AG04449 (cell line): Measurements from ENCODE around the gene COG5.

ENCODE experiments used
- CTCF ChIA-PET: fragments of 350-600 bp; formaldehyde crosslinking; extraction: SDS; loops from one replicate; lab custom pipeline; 2021; ENCODE audit warnings: antibody characterized with exemption; lab: Yijun Ruan, JAX
- POLR2A ChIA-PET: fragments of 400-600, 350-600 bp; formaldehyde crosslinking; extraction: SDS; loops from one replicate; lab custom pipeline; 2020; ENCODE audit warnings: antibody characterized with exemption, inconsistent platforms; lab: Yijun Ruan, JAX
- DNase-seq: peaks from one replicate; pipeline ENCODE4 v3.0.0-alpha.2; 2010; ENCODE audit warnings: low read depth, low spot score
- H3K4me3 ChIP-seq: 2 replicates; pipeline ENCODE4 v1.5.1; 2011; ENCODE audit warnings: low read depth, mild to moderate bottlenecking, control low read depth, low read length
- TF ChIP-seq, protein P1 (sequence below): IDR thresholded peaks from one replicate; pipeline ENCODE4 v1.5.1; 2011; ENCODE audit warnings: mild to moderate bottlenecking, moderate library complexity, low read length, control low read depth, inconsistent platforms; ENCODE audit not compliant: insufficient read depth; ENCODE audit errors: missing control alignments

COG5 gene

DNA sequence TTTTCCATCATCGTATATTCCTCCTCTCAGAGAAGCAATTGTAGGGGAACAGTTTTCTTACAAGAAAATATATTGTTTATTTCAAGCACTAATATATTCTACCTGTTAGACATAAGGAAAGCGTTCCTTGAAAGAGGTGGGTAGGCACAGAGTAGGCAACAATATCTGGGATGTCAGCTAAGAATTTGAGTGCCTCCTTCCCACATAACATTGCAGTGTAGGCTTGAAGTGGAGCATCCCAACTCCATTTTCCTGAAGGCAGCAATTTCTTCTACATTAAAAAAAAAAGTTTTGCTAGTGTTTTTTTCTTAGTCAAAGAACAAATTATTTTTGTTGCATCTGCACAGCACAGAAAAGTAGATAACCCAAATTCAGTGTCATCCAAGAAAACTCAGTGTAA is 37.1 kb upstream of the COG5 start:
- ChIA-PET POLR2A (no interaction called here), CTCF (interaction anchor here (0.6 to 1.5 kb wide), 2 partner anchors 125 to 309 kb away, joined by 3 to 4 read pairs; no protein-coding TSS in a partner anchor)
- H3K4me3 ChIP-seq: no peak overlapping the region
- DNase-seq: no peak
- TF ChIP-seq, protein P1, sequence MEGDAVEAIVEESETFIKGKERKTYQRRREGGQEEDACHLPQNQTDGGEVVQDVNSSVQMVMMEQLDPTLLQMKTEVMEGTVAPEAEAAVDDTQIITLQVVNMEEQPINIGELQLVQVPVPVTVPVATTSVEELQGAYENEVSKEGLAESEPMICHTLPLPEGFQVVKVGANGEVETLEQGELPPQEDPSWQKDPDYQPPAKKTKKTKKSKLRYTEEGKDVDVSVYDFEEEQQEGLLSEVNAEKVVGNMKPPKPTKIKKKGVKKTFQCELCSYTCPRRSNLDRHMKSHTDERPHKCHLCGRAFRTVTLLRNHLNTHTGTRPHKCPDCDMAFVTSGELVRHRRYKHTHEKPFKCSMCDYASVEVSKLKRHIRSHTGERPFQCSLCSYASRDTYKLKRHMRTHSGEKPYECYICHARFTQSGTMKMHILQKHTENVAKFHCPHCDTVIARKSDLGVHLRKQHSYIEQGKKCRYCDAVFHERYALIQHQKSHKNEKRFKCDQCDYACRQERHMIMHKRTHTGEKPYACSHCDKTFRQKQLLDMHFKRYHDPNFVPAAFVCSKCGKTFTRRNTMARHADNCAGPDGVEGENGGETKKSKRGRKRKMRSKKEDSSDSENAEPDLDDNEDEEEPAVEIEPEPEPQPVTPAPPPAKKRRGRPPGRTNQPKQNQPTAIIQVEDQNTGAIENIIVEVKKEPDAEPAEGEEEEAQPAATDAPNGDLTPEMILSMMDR: no peak

DNA sequence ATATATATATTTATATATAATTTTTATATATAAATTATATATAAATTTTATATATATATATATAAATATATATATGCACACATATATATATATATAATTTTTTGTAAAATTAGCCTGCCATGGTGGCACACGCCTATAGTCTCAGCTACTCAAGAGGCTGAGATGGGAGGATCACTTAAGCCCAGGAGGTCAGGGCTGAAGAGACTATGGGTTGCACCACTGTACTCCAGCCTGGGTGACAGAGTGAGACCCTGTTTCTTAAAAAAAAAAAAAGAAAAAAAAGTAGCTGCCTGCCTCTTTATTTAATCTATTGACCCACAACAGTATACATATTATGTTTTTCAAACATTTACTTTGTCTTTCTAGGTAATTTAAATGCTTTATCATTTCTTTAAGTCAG is 35.5 kb upstream of the COG5 start:
- TF ChIP-seq, protein P1: no peak
- DNase-seq: no peak
- CTCF ChIA-PET: no interaction called here

DNA sequence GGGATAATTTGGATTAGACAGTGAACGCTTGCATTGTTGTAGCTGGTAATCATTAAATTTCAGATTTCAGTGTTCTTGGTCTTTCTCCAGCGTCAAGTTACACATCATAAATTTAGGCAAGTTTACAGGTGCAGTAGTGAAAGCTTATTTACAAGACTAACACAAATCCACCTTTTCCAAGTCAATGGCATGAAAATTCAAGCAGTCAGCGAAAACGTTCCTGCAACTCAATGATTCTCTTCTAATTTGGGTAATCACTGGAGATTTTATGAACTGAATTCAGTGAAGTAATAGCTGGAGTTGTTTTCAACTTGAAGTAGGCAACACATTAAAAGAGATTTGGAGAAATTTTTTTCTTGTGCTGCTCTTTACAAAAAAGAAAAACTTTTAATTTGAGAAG is 34.2 kb upstream of the COG5 start:
- no peak overlapping the region for H3K4me3 ChIP-seq
- DNase-seq: no peak
- ChIA-PET CTCF (interaction anchor here (0.7 to 1.8 kb wide), 2 partner anchors 8 to 18 kb away, joined by 3 to 5 read pairs; partner anchors contain the start of gene BCAP29), POLR2A (no interaction called here)
- TF ChIP-seq, protein P1: no peak

More for the DNA sequence above, 35.5 kb upstream of the COG5 start:
- POLR2A ChIA-PET: no interaction called here
- no peak overlapping the region for H3K4me3 ChIP-seq

DNA sequence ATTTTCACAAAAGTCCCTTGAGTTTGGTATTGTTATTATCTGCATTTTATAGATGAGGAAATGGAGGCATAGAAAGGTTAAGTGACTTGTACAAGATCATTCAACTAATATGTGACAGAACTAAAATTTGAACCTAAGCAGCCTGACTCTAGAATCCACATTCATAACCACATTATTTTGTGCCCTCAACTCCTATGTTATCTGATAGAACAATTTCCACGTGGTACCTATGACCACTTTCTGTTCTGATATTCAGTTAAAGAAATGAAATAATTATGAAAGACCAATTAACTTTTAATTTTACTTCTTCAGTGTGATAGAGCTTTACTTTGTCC is 33.8 kb upstream of the COG5 start:
- DNase-seq: no peak
- CTCF ChIA-PET: interaction anchor here (0.7 to 1.8 kb wide), 2 partner anchors 8 to 17 kb away, joined by 3 to 5 read pairs; partner anchors contain the start of gene BCAP29
- H3K4me3 ChIP-seq: no peak overlapping the region
- TF ChIP-seq, protein P1: no peak
- POLR2A ChIA-PET: no interaction called here

DNA sequence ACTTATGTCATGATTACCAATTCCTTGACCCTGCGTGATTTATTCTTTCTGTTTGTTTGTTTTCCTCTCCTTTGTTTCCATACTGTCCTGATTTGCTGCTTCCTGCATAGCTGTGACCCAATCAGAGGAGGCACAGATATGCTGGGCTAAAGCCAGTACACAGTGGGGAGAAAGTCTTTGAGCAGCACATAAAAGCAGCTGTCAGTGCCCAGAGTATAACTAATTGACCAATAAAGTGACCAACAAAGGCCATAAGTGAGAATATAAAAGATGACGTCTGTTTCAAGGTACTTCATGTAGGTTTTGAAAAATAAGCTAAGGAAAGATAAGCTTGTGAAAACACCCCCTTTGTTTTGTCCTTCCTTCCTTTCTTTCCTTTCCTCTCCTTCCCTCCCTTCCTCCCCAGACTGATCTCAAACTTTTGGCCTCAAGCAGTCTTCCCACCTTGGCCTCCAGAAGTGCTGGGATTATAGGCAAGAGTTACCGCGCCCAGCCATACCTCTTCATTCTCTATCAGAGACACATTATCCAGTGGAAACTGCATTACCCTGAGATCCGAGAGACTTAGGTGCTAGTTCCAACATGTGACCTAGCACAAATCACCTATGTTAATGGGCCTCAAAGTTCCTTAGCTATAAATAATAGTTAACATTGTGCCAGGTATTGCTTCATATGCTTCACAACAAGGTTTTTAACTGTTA is 33.3 kb upstream of the COG5 start:
- no peak for DNase-seq
- TF ChIP-seq, protein P1: no peak
- no peak overlapping the region for H3K4me3 ChIP-seq
- ChIA-PET CTCF (interaction anchor here (1.8 kb wide), 1 partner anchor 9 kb away, joined by 5 read pairs; no protein-coding TSS in a partner anchor), POLR2A (no interaction called here)

DNA sequence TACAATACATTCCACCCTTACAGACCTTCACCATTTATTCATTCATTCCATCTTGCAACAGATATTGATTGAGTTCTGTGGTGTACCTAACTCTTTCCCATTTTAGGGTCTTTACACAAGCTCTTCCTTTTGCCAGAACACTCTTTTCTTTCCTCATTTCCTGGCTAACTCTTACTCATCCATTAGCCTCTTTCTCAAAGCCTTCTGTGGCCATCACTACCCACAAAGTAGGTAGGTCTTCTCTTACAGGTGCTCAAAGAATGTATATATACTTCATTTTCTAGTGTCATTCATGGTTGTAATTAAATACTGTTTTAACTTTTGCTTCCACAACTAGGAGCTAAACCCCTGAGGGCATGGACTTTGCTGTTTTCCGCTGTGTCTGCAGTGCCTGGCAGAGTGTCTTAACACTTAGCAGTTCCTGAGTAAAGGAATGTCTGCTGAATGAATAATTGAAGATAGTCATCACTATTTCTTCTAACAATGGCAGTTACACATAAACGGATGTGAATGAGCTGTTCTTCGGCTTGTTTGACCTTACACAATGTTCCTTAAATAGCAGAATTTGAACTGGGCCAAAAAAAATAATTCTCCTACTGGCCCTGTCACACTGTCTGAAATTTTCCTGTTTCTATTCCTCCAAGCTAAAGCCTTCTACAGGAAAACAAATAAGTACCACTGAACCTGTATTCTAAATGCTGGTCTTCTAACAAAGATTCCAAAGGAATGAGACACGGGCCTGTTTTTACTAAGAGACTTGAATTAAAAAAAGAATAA is 31.4 kb upstream of the COG5 start:
- CTCF ChIA-PET: interaction anchor here (0.9 to 1.4 kb wide), 5 partner anchors 65 to 147 kb away, joined by 3 to 4 read pairs (median 3); no protein-coding TSS in a partner anchor

More for the DNA sequence above, 31.4 kb upstream of the COG5 start:
- POLR2A ChIA-PET: interaction anchor here (0.7 kb wide), 2 partner anchors 11 to 24 kb away, joined by 3 read pairs; no protein-coding TSS in a partner anchor
- no peak overlapping the region for H3K4me3 ChIP-seq
- DNase-seq: peak; percentile 84
- TF ChIP-seq, protein P1: no peak
